GM18907 (cell line): ENCODE measurements around the gene HECW1.
"Not testable (repeated sequence)": the region's sequence is repeated elsewhere in the genome, so short reads cannot be mapped to it uniquely, and the experiment has no call there.

Experiments
- ATAC-seq: cut with Tn5 transposase; IDR thresholded peaks from one replicate; pipeline ENCODE4 v1.9.1; 2021; ENCODE audit warnings: mild to moderate bottlenecking, moderate library complexity; ENCODE audit not compliant: unreplicated experiment

The HECW1 gene

DNA sequence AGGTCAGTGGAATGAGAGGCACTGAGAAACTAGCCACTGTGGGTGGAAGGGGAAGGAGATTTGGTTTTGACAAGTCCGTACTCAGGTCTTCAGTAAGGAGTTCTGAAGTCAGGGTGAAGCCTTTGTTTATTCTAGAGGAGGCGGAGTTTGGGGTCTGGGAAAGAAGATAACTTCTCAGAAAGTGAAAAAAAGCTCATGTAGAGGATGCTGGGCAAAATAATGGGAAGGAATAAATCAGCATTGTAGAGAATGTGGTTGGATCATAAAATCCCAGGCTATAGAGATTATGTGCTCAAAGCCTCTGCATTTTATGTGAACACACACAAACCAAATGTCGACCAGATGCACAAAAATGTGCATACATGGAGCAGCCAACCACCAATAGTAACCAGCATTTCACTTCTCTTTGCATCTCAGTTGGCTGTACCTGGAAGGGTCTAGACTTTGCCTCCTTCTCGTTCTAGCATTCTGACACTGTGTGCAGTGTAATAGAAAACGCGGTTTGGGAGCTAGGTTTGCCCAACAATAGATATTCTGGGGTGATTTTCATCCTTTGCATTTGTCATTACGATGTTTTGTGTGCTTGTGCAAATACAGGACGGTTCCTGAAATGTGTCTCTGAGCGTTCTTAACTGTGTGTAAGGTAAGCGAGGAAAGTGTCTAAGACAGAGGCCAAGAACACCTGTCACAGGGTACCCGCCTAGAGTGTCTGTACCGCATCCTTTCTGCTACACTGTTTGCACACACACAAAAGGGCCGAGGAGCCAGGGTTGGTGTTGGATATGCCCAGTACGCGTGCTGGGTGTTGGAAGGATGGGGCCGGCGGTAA is 603 bp upstream of the HECW1 start:
- ATAC-seq, result no peak

DNA sequence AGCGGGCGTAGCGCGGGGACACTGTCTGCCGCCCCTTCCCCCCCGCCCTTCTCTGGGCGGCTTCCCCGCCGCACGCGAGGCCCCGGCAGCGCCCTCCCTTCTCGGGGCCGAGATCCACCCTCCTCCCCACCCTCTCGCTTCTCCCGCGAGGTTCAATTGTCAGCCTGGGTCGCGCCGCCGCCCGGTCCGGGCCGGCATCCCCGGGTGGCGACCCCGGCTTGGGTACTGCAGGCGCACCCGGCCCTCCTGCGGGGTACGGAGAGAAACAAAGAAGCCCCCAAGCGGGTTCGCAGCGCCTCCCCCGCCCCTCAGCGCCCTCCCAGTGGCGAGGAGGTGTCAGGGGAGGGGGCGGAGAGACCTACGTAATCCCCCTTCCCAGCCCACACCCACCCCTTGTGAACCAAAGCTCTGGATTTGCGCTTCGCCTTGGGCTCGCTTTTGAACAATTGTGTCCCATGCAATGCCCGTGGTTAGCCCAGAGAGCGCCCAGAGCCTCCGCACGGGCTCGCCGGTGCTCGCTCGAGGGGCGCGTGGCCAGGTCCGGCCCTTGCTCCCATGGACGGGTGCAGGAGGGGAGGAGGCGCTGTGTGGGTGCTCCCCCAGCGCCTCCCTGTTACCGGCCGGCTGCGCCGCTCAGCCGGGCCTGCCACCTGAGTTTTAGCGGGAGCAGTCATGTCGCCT is 634 bp downstream of the HECW1 start:
- no peak for ATAC-seq

DNA sequence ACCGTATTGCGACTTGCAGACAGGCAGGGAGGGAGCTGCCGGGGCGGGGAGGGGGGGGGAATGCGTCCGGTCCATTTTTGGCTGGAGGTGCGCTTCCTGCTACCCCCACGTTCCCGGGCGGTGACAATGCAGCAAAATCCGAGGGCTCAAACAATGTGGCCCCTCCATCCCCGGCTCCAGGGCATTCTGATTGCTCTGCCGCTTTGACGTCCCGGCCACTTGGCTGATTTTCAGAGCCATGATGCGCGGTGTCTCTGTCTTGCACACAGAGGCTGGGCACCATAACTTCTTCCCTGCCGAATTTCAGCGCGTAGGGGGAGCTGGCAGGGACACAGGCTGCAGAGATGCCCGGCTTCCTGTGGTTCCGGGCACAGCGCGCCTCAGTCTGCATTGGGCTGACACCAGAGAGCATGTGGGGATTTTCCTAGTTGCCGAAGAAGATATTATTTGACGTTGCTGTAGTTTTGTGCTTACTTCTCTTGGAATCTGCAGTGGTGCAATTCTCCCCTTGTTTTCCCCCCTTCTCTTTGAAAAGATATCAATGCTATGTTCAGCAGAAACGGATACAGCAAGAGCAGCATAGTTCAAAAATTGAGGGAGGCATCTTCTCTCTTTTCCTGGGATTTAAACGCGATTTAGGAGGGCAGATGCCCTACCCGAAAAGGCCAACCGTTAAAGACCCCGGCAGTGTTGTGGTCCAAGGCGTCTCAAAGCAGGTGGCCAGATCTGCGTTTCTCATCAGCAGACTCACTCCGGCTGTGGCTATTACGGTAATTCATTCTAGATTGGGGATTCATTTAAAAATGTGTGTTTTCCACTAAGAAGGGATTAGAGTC is 1.4 kb downstream of the HECW1 start:
- no peak for ATAC-seq

DNA sequence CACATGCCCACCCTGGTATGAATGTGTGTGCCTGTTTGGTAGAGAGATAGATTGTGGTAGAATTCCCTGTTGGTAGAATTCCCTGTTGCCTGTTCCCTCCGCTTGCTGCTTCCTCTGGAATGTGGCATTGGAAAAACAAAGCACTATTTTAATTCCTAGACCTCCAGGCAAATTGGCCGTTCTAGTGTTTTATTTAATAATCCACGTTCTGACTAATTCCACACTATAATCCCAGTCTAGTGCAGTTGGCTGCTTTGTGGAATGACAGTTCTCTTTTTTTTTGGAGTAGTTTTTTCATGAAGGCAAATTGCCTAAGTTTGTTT is 2.0 kb downstream of the HECW1 start:
- no peak for ATAC-seq

DNA sequence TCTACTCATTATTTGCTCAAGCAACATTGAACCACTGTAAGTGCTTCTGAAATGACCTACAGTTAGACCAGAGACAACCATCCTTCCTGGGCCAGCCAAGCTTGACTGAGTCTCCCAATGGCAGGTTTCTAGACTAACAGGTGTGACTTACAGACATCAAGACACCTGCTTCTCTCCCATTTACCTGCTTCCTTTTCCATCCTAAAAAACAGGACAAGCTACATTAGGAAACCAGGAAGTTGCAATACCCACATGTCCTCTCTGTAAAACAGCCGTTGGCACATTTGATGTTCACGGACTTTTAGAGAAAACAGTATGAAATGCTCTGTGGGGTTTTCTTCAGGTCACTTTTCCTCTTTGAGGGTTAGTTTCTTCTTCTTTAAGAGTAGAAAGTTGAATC is 4.0 kb downstream of the HECW1 start:
- no peak for ATAC-seq

DNA sequence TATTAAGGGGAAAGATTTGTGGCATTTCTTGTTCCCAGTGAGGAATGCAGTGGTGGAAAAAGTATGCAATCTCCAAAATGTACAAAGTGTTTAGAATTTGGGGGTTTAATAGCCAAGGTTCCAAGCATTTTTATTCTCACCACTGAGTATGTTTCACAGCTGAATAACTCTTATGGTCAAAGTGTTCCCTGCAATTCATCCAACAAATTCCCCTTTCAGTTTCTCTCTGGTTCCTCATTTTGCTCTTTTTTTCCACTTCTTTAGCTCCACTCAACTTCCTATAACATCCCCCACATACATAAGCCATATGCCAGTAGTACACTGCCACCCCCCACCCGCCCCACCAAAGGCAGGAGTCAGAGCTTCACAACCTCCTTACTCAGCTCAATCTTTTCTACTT is 4.6 kb downstream of the HECW1 start:
- no peak for ATAC-seq

DNA sequence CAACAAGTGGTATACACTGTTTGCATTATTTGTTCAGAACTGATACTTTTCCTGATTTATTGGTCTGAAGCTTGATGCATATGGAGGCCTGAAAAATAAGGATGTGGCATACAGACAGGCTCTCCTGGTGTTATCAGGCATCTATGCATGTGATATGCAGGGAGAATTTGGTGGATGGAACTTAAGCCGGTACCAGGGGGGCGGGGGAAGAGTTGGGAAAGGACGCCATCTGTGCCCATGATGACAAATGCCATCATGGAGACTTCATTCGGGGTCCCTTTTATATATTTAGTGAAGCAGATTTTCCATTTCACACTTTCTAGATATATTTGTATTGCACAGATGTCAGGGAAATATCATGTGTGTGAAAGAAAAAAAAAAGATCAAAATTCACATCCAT is 5.4 kb downstream of the HECW1 start:
- no peak for ATAC-seq

DNA sequence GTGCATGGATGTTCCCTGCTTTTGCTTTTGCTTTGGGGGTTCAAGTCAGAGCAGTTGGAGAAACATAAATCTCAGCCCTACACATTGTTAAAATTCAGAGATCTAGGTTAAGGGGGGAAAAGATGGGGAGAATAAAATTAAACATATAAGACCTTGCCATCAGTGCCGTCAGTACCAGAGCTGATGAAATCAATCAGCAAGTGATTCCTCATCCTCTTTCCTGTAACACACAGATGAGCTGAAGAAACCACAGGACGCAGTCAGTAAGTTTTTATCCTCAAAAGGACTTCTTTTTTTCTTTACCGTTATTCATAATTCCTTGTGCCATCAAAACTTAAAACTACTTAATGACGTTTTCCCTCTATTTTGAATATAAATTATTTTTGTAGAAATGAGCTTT is 5.9 kb downstream of the HECW1 start:
- no peak for ATAC-seq

DNA sequence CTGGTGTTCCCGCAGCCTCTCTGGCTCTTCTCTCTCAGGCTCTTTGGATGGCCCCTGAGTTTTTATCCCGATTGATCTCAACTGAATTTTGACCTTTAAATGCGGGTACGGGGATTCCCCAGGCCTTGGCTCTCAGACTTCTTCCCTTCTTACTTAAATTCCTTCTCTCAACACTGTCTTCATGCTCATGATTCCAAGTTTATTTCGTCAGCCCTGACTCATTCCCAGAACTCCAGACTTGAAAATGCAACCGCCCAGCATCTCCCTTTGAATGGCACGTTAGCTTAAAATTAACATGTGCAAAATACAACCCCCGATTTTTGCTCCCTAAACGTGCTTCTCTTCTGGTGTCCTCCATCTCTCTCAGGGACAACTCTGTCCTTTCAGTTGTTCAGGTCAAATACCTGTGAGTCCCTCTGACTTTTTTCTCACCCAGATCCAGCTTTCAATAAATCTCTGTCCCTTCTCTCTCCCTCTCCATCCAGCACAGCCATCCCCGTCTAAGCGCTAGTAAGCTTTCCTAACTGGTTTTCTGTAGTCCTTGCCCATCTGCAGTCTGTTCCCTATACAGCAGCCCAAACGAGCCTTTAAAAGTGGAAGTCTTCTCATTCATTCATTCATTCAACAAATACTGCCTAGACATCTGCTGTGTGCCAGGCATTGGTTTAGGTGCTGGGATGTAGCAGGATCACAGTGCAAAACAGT is 7.1 kb downstream of the HECW1 start:
- no peak for ATAC-seq

DNA sequence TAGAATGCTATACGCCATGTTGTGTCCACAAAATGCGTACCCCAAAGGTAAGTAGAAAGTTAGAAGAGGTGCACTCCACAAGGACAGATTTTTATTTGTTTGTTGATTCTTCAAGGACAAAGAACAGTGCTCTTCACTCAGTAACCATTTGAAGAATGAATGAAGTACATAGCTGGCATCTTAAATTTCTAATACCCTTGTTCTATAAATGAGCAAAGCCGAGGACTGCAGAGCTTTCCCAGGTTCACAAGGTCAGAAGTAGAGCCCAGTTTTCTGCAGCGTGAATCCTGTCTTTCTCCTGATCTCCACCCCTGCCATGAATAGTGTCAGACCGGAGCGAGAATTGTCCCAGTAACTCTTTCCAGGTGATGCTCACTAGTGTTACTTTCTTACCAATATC is 9.5 kb downstream of the HECW1 start:
- ATAC-seq, result no peak

DNA sequence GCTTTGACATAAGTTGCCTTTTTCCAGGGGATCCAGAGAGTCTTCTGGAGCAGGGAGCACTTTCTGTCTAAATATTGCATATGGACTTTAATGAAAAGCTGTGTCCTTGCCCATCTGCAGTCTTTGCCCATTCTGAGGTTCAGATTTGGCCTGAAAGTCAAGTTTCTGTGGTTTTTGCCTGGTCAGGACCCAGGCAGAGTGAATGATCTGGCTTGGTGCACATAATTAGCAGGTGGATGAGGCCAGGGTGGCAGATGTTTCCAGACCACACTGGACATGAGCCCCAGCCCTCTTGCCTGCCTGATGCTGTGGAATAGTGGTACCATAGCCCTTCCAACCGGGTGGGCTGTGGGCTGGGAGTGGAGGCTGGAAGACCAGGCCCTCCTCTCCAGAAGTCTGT is 11.0 kb downstream of the HECW1 start:
- no peak for ATAC-seq

DNA sequence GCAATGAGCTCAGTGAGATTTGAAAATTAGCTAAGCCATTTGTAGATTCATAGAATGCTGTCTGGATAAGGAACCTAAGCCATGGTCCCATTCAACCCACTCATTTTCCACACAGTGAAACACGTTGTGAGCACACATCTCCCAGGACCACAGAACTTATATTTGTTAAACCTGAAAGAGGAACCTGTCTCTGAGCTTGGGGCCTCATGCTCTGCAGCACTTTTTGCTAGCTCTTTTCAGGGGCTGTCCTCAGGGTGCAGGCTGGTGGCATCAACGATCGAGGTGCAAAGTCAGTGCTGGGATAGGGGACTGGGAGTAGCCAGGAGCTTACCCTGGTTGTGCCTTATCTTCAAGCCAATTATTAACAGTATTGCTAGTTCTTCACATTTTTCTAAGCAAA is 11.9 kb downstream of the HECW1 start:
- ATAC-seq, result no peak

DNA sequence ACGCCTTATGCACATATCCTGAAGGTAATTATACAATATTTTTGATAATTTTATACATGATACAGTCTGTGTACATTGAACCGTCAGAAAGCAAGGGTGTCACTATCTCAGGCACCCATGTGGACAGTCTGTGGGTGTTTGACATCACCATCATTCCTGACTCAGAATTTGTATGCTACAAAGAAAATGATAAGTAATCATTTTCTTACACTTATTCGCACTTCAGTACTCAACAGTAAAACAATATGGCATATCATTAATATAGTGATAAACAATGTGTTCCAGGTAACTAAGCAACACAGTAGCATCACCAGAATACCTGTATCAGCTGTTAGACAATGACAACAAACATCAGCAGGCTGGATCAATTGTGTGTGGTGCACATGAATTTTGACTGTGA is 17.9 kb downstream of the HECW1 start:
- no peak for ATAC-seq

DNA sequence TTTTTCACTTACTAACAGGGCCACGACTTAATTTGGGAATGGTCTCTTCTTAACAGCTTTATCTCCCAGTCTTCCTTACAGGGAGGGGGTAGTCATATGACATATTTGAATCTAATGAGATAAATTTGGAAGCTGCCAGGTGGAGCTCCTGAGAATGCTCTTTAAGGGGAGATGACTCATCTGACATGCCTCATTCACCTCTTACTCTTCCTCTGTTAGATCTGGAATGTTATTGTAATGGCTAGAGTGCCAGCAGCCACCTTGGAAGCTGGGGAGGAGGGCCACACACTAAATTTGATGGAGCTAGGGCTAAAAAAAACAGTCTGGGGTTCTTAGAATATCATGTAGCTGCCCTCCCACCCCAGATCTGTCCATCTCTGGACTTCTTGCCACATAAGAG is 22.7 kb downstream of the HECW1 start:
- no peak for ATAC-seq

DNA sequence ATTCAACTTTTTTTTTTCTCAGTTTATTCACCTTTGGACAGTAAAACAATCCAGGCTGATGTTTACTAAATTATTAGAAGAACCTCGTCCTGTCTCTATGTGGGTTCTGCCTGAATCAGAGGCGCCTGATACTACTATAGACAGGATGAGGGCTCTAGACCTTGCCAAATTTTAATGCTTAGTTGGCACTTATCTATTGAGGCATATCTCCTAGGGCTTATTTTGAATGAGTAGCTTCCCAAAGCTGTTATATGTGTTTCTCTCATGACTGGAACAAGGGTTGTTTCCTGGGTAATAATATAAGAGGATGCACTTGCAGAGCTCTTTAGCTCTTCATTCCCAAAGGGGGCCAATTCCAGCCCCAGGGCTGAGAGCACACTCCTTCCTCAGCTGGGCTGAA is 23.6 kb downstream of the HECW1 start:
- no peak for ATAC-seq

DNA sequence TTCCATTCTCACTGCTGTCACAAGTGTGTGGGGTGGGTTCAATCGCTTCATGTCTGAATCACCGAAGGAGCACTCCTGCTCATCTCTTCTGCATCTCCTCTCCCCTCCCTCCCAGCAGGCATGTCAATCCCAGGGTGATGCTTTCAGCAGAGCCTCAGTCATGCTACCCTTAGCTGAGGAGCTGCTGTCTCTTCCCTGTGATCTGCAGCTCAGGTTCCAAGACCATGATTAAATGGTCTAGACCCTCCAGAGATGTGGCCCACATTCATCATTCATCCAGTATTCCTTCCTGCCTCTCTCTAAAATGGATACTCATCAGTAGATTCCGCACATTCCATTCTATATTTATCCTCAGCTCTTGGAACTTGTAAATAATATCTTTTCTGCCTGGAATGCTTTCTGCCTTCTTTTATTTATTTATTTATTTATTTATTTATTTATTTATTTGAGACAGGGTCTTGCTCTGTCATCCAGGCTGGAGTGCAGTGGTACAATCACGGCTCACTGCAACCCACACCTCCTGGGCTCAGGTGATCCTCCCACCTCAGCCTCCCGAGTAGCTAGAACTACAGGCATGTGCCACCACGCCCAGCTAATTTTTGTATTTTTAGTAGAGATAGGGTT is 24.8 kb downstream of the HECW1 start:
- not testable (repeated sequence) for ATAC-seq

DNA sequence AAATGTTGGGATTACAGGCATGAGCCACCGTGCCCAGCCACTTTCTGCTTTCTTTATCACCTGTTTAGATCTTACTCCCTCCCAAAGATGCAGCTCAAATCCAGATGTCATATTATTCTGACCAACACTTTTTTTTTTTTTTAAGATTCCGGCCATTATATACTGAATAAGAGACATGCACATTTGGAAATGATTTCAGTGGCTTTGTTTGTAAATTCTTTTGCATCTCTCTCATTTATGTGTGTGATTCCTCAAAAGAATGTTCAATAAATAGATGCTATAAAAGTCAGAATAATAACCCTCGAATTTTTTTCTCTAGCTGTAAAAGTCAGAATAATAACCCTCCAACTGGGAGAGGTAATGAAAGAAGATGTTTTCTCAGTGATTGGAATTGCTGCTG is 25.4 kb downstream of the HECW1 start:
- ATAC-seq, result no peak

DNA sequence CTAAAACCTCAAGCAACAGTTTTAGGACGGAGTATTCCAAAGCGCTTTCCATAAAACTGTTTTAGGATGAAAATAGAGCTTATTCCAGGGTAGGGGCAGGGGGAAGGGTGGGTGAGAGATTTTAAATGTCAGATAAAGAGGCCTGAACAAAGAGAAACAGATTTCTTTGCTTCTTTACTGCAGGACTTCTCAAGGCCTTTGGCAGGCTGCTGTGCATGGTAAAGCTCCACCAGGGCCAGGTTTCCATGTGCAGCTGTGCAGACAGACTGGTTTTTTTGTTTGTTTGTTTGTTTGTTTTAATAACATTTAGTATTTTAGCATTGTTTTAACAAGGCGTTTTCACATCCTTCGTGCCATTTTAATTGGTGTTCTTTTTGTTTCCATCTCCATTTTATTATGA is 26.3 kb downstream of the HECW1 start:
- no peak for ATAC-seq

DNA sequence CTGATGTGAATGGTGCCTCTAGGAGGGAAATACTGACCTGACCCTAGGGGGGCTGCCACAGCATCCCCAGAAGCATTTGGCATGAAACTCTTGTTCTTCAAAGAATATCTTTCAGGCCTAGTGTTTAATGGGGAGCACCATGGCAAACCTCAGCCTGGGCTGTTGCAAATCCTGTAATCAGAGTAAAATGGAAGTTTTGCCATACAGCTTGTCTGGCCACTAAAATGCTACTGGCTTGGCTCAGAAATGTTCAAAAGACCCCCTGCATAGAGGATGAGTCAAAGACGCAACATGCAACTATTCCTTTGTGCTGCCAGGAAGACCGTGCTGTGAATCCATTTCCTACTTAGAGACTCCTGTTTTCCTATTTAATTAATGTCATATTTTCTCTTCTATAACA is 26.7 kb downstream of the HECW1 start:
- no peak for ATAC-seq

DNA sequence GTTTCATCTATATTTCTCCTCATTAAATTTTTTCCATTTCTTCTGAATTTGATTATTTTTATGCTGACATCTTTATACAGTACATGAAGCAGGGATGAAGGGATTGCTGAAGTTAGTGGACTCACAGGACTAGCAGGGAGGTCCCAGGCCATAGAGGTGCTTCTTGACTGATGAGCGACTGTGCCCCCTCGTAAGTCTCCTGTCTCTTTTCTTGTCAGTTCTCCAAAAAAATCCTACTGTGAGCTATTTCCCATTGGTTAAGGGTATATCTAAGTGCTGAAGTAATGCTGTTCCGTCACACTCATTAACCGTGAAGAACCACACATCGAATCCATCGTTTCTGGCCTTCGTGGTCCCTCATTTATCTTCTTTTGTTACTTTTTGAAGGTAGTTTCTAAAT is 27.7 kb downstream of the HECW1 start:
- ATAC-seq, result no peak

DNA sequence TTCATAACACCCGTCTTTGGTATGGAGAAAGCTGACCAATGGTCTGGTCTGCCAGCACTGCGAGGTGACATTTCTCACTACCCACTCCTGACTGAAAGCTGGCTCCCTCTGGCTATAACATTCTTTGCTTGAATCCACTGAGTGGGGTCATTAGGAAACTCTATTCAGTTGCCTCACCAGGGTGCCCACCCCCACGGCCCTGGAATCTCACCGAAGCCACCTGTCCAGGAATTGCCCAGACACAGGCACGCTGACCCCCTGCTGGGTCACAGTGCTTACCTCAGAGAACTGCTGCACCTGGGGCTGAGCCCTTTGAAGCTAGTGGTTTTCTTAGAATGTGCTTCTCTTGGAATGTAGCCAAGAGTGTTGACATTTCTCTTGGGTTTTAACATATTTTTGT is 28.6 kb downstream of the HECW1 start:
- no peak for ATAC-seq
